Measurements from ENCODE around the gene ECI1.

Gene ECI1

DNA sequence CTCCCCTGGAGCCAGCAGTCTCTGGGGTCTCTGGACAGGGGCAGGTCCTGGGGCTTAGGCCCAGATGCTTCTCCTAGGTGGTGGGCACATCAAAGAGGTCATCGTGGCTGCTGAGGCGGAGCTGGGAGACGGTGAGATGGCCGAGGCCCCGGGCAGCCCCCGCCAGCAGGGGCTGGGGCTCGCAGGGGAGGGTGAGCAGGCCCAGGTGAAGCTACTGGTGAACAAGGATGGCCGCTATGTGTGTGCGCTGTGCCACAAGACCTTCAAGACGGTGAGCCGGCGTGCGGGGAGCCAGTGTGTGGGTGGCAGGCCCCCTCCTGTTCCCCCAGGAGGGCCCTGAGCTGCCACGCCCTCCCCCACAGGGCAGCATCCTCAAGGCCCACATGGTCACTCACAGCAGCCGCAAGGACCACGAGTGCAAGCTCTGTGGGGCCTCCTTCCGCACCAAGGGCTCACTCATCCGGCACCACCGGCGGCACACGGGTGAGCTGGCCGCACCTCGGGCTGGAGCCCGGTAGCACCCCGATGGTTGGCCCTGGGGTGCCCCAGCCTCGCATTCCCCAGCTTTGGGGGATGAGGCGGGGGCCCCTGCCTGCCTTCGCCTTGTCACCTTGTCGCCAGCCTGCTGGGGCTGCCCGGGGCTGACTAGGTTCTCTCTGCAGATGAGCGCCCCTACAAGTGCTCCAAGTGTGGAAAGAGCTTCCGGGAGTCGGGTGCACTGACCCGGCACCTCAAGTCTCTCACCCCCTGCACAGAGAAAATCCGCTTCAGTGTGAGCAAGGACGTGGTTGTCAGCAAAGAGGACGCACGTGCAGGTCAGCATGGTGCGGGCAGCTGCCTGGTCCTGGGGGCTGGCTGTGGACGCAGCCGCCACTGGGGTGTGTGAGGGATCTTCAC, 19.0 kb downstream of the ECI1 start:
- DNase-seq, result no peak

DNA sequence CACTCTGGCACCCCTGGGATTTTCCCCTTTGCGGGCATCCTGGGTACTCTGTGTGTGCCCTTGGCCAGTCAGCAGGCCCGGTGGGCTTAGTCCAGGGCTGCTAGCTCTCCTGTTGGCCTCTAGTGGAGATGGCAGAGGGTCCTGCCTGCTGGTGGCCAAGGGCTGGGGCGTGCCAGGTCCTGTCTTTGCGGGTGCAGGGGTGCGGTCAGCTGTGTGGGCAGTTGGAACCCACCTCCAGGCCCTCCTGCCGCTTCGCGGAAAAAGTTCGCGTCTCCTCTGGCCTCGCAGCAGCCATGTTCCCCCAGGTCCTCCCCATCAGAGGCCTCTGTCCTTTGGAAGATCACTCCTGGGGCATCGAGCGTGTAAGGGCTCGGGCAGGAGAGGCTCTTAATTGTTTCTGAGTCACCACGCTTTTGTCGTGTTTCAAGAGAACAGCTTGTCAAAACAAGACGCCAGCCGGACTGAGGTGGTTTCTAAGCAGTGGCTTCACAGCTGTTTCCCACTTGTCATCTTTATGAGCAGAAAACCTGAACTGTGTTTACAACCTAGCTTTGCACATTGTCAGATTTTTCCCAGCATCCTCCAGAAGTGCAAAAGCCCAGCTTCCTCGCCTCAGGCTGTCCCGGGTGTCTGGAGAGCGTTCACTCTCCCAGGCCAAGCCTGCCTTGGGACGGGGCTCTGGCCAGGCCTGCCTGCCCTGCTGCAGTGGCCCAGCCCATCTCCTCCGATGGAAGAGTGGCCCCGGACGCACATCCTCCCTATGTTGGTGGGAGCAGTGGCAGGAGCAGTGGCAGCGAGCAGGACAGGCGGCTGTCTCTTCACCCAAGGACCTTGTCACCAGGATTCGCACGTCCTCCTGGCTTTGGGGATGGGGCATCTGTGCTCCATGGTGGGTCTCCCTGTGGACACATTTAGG, 20.1 kb downstream of the ECI1 start:
- no peak for DNase-seq

DNA sequence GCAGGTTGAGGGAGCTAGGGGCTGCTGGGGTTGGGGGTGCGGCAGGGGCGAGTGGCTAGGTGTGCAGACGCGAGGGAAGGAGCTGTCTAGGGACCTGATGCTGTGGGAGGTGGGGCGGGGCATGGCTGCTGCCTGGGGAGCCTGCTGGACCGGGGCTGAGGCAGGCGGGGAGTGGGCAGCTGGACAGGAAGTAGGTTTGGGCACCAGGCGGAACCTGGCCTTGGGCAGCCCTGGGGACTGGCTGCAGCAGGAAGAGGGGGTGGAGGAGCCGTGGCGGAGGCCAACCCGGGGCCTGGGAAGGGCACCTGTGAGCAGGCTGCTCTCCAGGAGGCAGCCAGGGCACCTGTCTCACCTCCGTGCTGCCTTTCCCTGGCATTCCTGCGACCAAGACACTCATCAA, 21.0 kb downstream of the ECI1 start:
- DNase-seq, result no peak

DNA sequence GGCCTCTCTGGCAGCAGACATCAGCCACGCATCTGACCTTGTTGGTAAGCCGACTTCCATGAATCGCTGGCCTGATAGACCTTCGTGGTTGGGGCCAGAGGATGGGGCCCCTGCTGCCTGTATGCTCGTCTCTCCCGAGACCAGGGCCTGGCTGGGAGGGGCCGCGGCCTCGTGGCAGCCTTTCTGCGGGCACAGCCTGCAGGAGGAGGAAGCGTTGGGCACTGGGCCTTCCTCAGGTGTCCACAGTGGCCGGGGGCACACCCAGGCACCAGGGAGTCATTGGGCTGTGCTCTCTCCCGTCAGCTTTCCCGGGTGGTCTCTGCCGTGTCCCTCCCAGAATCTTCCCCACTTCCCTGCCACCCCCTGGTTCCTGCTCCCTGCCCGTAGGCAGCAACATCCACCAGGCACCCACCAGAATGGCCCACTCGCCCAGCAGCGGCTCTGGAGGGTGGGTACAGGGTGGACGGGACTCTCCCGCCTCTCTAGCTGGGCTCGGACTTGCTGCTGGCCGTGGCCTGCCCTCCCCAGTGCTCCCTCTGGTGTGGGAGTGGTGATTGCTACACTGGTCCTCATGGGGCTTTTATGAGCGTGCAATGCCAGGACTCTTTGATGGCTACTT, 21.6 kb downstream of the ECI1 start:
- DNase-seq, result no peak

DNA sequence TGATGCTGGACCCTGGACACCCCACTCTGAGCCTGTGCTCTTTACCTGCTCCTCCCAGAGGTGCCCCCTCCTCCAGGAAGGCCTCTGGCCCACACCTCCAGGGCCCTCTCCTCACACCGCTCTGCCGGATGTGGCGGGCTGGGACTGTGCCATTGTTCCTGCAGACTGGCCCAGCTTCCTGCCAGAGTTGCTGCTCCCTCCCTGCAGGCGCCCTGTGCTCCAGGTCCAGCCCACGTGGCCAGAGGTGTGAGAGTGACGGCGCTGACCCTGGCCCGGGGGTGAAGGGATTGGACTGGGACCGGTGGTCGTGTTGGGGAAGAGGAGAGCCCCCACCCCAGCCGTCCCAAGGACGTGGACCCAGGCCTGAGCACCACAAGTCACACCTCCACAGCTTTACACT, 22.3 kb downstream of the ECI1 start:
- no peak for DNase-seq

DNA sequence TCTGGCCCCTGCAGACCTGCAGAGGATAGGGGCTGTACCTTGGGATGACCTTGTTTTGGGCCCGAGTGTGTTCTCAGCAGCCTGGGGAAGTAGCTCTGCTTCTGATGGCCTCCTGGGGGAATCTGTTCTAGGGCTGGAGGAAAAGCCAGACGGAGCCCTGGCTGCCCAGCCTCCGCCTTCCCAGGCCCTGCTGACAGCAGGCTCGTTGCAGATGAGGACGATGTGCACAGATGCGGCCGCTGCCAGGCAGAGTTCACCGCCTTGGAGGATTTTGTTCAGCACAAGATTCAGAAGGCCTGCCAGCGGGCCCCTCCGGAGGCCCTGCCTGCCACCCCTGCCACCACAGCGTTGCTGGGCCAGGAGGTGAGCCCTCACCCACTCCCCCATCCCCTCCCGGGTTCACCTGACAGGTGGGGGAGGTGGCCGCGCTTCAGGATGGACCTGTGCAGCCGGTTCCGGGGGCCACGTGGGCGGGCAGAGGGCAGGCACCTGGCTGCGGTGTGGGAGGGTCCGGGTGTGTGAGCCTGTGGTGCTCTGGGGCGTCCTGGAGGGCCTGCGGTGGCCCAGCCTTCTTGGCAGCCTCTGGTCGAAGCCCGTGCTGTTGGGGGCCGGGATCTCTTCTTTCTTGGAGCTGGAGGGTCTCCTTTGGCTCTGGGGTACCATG, 23.1 kb downstream of the ECI1 start:
- DNase-seq, result no peak

DNA sequence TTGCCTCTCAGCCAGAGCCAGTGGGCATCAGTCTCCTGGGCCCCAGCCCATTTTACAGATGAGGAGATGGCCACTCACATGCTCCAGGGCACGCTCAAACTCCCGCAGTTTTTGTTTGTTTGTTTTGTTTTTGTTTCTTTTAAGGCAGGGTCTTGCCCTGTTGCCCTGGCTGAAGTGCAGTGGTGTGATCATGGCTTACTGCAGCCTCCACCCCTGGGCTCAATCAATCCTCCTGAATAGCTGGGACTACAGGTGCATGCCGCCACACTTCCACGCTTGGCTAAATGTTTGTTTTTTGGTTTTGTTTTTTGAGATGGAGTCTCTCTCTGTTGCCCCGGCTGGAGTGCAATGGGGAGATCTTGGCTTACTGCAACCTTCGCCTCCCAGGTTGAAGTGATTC, 24.5 kb downstream of the ECI1 start:
- no peak for DNase-seq

DNA sequence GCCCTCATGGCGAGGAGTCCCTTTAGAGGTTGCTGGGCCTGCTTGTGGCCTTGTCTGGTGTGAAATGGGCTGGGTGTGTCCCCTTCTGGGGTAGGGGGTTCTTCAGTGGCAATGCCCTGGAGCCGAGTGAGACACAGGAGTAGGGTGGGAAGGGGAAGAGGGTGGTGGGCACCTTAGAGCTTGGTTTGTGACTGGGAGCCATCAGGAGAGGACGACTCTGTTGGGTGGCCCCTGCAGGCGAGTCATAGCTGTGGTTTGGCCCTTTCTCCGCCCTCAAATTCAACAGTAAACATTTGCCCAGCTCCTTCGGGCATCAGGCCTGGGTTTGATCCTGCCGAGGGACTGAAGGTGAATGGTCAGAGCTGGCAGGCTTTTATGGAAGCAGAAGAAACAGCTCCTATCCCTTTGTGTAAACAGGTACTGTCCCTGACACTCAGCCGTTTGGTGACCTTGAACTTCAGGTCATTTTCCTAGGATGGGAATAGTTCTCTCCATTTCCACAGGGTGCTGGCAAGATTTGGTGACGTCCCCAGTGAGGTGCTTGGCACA, 25.1 kb downstream of the ECI1 start:
- no peak for DNase-seq

DNA sequence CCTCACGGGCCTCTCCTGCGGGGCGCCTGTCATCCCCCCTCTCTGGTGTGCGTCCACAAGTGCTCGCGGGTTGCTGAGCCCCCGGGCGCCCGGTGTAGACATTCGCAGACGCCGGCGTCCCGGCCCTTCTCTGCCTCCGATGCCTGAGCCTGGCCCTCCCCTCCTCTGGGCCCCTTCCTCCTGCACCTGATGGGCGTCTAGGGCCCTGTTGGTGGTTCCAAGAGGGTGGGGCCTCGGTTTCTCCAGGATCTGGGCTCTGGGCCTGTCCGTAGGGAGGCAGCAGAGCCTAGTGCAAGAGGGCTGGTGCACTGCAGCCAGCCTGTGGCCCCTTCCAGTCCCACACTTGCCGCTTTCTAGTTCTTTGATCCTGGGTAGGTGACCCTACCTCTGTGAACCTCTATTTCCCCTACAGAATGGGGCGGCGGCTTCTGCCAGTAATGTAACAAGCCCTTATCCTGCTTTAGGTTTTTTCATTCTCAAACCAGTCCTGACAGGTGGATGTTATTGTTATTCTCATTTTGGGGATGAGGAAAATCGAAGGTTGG, 27.4 kb downstream of the ECI1 start:
- DNase-seq, result peak; percentile 65

DNA sequence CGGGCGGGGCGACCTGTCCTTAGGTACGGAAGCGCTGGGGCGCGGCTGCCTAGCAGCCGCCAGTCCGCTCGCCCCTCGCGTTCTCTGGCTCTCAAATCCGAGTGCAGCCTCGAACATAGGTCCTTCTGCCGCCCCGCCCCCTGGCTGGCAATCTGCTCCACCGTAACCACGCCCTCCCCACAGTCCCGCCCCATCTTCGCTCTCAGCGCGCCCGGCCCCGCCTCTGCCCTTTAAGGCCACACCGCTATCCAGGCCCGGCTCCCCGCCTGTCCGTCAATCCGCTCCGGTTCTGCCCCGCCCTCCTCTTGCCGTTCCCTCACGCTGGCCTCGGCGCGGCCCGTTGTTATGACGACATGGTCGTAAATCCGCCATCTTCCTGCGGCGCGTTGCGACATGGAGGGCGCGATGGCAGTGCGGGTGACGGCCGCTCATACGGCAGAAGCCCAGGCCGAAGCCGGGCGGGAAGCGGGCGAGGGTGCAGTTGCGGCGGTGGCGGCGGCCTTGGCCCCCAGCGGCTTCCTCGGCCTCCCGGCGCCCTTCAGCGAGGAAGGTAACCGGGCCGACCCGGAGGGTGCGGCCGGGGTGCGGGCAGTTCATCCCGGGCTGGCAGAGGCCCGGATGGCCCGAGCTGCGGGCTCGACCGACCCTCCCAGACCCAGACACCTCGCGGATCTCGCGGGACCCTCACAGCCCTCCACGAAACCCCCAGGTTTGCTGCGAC, 28.0 kb downstream of the ECI1 start, which contains the start of gene E4F1:
Gene E4F1, plus strand, starts transcription at position 371 of the 721 bp plus-strand sequence. Its CDS starts 23 bp downstream, at position 394.
- DNase-seq, result peak; percentile 99

DNA sequence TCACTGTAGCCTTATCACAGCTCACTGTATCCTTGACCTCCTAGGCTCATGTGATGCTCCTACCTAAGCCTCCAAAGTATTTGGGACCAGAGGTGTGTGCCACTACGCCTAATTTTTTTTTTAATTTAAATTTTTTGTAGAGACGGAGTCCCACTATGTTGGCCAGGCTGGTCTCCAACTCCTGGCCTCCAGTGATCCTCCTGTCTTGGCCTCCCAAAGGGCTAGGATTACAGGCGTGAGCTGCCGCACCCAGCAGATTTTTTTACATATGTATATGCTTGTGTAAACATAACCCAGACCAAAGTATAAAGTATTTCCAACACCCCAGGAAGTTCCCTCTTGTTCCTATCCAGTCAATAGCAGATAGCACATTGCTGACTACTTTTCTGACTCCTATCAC, 35.1 kb downstream of the ECI1 start:
- no peak for DNase-seq

DNA sequence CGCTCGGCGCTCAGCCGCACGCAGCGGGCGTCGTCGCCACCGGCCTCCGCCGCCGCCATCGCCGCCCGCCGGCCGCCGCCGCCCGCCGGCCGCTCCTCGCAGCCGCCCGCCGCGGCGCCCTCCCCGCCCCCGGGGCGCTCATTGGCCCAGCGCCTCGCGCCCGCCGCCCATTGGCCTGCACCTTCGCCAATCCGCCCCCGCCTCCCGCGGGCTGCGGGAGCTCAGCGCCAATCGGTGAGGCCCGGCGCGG, 36.7 kb downstream of the ECI1 start, which contains the start of gene PGP:
Gene PGP, minus strand, starts transcription at position 122 of the 250 bp plus-strand sequence. Its CDS starts 63 bp downstream, at position 59.
- DNase-seq, result no peak

DNA sequence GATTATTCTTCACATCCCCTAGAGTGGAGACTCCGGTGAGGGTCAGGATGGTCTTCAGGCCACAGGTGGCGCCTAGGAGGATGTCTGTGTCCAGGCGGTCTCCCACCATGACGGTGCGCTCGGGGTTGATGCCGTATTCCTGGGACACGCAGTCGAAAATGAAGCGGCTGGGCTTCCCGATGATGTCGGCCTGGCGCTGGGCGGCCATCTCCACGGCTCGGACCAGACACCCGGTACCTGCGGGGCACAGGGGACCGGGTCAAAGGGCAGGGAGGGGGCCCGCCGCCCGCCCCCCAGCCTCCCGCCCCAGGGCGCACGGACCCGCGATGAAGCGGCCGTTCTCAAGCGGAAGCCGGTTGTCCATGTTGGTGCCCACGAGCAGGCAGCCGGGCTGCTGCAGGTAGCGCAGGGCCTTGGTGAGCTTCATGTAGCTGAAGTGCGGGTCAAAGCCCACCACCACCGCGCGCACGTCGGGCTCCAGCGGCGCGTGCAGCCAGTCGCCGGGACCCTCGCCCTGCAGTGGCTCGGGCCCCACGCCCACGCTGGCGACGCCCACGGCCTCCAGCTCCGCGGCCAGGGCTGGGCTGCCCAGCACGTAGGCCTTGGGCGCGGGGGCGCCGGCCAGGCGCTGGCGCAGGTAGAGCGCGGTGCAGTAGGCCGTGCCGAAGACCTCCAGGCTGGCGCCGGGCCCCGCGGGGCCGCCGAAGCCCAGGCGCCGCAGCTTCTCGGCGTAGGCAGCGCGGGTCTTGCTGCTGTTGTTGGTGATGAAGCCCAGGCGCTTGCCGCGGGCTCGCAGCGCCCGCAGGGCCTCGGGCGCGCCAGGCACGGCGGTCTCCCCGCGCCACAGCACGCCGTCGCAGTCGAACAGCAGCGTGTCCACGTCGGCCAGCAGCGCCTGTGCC, 37.3 kb downstream of the ECI1 start:
- no peak for DNase-seq

DNA sequence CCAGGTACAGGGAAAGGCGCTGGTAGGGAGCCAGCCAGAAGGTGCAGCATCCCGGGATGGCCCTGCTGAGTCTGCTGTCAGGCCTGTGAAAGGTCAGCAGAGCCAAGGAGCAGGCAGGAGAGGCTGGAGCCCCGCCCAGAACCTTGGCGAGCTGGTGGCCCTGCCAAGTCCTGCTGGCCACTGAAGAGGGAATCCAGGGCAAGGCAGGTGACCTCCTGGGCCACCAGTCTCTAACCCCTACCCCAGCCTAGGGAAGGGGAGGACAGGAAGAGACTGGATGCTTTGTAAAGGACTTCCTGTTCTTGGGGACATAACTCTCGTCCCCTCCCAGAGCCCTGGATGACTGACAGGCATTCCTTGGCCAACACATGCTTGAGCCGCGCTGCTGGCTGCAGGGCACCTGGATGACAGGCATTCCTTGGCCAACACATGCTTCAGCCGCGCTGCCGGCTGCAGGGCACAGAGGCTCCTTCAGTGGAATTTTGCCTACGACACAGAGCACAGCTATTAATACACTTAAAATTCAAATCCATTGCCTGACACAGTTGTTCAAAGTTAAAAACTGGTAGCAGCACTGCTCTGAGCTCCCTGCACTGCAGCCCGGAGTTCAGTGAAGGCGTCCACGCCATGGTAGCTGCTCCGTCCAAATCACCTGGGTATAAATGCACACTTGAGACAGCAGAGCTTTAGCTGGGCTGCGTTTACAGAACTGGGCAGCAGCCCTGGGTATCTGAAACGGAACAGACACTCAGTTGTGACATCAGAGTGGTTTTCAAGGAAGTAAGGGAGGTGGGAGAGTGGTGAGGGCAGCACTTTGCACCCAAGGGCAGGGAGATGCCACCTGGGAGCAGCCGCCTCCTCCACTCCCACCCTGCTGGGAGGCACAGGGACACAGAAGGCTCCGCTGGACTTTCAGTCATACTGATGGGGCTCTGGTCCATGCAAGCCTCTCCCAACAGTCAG, 38.7 kb downstream of the ECI1 start:
- DNase-seq, result no peak

DNA sequence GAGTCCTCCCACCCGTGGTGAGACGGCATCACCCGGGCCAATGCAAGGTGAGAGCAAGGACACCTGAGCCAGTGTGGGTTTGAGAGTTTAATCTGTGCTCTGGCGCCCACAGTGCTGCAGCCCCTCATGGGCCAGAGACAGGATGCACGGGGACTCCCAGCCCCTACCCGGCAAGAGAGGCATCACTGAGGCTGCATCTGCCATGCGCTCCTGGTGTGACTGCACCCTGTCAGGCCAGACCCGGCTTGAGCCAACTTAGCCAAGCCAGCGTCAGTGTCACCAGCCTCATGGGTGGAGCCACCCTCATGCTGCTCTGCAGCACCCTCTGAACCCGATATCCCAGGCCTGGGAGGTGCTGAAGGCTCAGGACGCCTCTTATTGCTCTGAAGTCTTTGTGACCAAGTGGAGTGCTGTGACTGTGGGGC, 39.5 kb downstream of the ECI1 start:
- DNase-seq, result no peak

DNA sequence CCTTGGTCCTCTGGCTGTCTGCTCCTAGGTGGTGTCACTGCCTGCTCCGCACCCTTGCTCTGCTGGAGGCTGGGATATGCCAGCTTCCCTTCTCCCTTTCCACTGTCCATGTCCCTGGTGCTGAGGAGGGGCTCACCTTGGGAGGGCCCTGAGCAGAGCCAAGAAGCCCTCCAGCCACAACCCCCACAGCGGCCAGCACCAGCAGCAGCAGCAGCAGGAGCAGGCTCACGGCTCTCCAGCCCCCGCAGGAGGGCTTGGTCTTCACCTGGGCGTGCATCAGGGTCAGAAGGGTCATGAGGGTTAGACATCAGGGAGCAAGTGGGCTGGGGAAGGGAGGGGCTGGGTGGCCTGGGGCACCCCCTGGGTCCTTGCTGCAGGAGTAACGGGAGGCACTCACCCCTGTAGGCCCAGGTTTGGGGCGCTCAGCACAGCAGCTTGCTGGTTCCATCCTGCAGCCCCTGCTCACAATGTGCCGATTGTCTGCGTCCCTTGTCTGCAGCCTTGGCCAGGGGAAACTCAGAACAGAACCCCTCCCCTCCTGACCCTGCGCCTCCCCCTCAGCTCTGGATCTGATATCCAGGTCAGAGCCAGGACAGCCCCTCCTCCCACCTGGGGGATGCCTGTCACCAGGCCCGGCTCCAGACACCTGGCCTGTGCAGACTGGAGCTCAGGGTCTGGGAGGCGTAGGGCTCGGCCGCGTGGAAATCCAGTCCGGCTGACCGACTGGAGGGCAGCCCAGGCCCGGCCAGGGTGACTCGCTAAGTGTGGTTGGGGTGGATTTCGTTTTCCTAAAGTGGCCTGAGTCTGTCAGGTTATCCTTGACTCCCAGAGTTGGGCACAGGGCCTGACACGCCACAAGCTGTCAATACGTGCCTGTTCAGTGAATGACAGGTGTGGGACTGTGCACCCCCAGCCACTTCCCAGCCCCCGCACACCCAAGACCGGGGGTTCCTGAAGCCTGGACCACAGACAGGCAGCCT, 40.7 kb downstream of the ECI1 start, which contains the start of gene BRICD5:
Gene BRICD5, minus strand, starts transcription at position 478 of the 980 bp plus-strand sequence. Its CDS starts 30 bp downstream, at position 448.
- DNase-seq, result no peak

DNA sequence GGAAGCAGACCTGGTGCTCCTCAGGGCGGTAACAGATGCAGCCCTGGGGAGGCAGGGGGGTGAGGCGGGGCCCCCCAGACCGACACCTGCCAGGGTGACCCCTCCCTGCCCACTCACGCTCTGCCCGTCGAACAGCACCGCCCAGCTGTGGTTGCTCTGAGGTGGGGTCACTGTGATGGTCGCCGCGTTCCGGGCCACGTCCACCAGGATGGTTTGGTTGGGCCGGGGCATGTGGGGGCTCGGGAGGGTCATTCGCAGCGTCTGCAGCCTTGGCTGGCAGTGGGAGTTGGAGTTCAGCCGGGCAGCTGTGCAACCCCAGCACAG, 41.4 kb downstream of the ECI1 start:
- DNase-seq, result no peak
